HCT116 (cell line): ENCODE measurements around the gene IGFBP4. TPM values are rescaled to one million over a fixed set of nuclear protein-coding genes. Genes with fewer than 3 reads are reported as not detected.

Experiments
- ATAC-seq: fragments of 200-7000 bp; cut with Tn5 transposase; 2 replicates; pipeline ENCODE4 v1.9.1; 2020; ENCODE audit warnings: mild to moderate bottlenecking, moderate library complexity
- BruUV-seq: library from RNA; stranded (reverse); fragments of 400-500 nt; replicated peaks from 2 replicates; lab custom pipeline; 2021; lab: Mats Ljungman, UMichigan
- CTCF ChIA-PET: fragments of 300-600 bp; sonication (Branson Sonifier 250); formaldehyde crosslinking; loops from one replicate; lab custom pipeline; 2021; ENCODE audit warnings: antibody characterized with exemption; lab: Charles Lee
- POLR2A ChIA-PET: fragments of 300-600, 350-600 bp; sonication (Branson Sonifier 250); formaldehyde crosslinking; loops from one replicate; lab custom pipeline; 2021; ENCODE audit warnings: antibody characterized with exemption; lab: Charles Lee
- RAD21 ChIA-PET, 2 experiments: fragments of 300-600 bp; sonication (Branson Sonifier 250); formaldehyde crosslinking; loops; one replicate each; lab custom pipeline; 2023; ENCODE audit warnings: low total read pairs in 2 of 2; ENCODE audit not compliant: uncharacterized antibody in 2 of 2, unreplicated experiment in 2 of 2, low non-redundant PET in 1 of 2; lab: Charles Lee
- DNase-seq: peaks from one replicate; pipeline ENCODE4 v3.0.0-alpha.2; 2010; ENCODE audit warnings: low read depth, low spot score
- H2AFZ ChIP-seq: fragments of 200-600 bp; shearing (Covaris generic), sonication (generic); 2 replicates; pipeline ENCODE4 v1.6.1; 2017; ENCODE audit warnings: low read depth, mixed run types, mixed read lengths, antibody characterized with exemption, low read length; ENCODE audit not compliant: poor library complexity, severe bottlenecking
- H3K27ac ChIP-seq: 2 replicates; pipeline ENCODE4 v1.5.1; 2012; ENCODE audit warnings: low read depth, low read length
- H3K27me3 ChIP-seq: fragments of 200-600 bp; sonication (generic); 2 replicates; pipeline ENCODE4 v1.6.1; 2016; ENCODE audit warnings: mixed run types, low read length, mixed read lengths; ENCODE audit not compliant: insufficient read depth
- H3K36me3 ChIP-seq, 2 experiments: fragments of 200-500 bp in 1 of 2; fragments of 200-600 bp in 1 of 2; sonication (Bioruptor generic) in 1 of 2; sonication (generic) in 1 of 2; 2 replicates each; pipeline versions ENCODE4 v1.5.1 to v1.6.1; 2014 to 2016; ENCODE audit warnings: low read length in 2 of 2, inconsistent platforms in 1 of 2, mixed read lengths in 1 of 2, mixed run types in 1 of 2; ENCODE audit not compliant: insufficient read depth in 2 of 2, control insufficient read depth in 1 of 2
- H3K4me1 ChIP-seq, 2 experiments: fragments of 200-600 bp in 1 of 2; sonication (generic) in 1 of 2; 2 replicates each; pipeline versions ENCODE4 v1.5.1 to v1.6.1; 2012 to 2017; ENCODE audit warnings: low read length in 2 of 2, inconsistent platforms in 1 of 2, mild to moderate bottlenecking in 1 of 2, mixed read lengths in 1 of 2, mixed run types in 1 of 2, moderate library complexity in 1 of 2; ENCODE audit not compliant: insufficient read depth in 2 of 2, control insufficient read depth in 1 of 2
- H3K4me2 ChIP-seq: fragments of 200-600 bp; sonication (generic); 2 replicates; pipeline ENCODE4 v1.6.1; 2017; ENCODE audit warnings: mixed run types, low read length, mixed read lengths
- H3K4me3 ChIP-seq, 2 experiments: fragments of 200-600 bp in 1 of 2; sonication (generic) in 1 of 2; replicated peaks in 1 of 2; 2 replicates each; pipeline ENCODE4 v1.5.1; 2011 to 2016; ENCODE audit warnings: low read length in 2 of 2, control low read depth in 1 of 2, low read depth in 1 of 2, mild to moderate bottlenecking in 1 of 2, mixed read lengths in 1 of 2, mixed run types in 1 of 2
- H3K79me2 ChIP-seq: fragments of 200-600 bp; sonication (generic); 2 replicates; pipeline ENCODE4 v1.6.1; 2017; ENCODE audit warnings: mild to moderate bottlenecking, mixed run types, low read length, moderate library complexity, mixed read lengths; ENCODE audit not compliant: insufficient read depth
- H3K9ac ChIP-seq: fragments of 200-600 bp; sonication (generic); 2 replicates; pipeline ENCODE4 v1.6.1; 2016; ENCODE audit warnings: low read length, mixed read lengths
- H3K9me2 ChIP-seq: fragments of 200-600 bp; sonication (generic), shearing (Covaris generic); 2 replicates; pipeline ENCODE4 v1.6.1; 2017; ENCODE audit warnings: mixed run types, mild to moderate bottlenecking, moderate library complexity; ENCODE audit not compliant: insufficient read depth
- H3K9me3 ChIP-seq, 2 experiments: fragments of 200-500 bp in 1 of 2; fragments of 200-600 bp in 1 of 2; sonication (Bioruptor generic) in 1 of 2; sonication (generic) in 1 of 2; 2 replicates each; pipeline ENCODE4 v1.6.1; 2014 to 2017; ENCODE audit warnings: low read length in 2 of 2, mixed read lengths in 2 of 2, inconsistent platforms in 1 of 2, low read depth in 1 of 2, mild to moderate bottlenecking in 1 of 2, mixed run types in 1 of 2, moderate library complexity in 1 of 2; ENCODE audit not compliant: control insufficient read depth in 1 of 2, insufficient read depth in 1 of 2
- H4K20me1 ChIP-seq: fragments of 200-600 bp; sonication (generic), shearing (Covaris generic); 2 replicates; pipeline ENCODE4 v1.6.1; 2017; ENCODE audit warnings: mixed run types, mild to moderate bottlenecking, moderate library complexity; ENCODE audit not compliant: insufficient read depth
- CBX3 ChIP-seq: IDR thresholded peaks from 2 replicates; pipeline ENCODE4 v1.6.1; 2012; ENCODE audit warnings: low read depth
- CTCF ChIP-seq, 3 experiments: fragments of 200-600 bp in 1 of 3; sonication (generic) in 1 of 3; IDR thresholded peaks in 2 of 3; conservative IDR thresholded peaks in 1 of 3; 2 replicates each; pipeline ENCODE4 v1.5.1; 2012 to 2017; ENCODE audit warnings: low read depth in 2 of 3, low read length in 2 of 3, antibody characterized with exemption in 1 of 3, borderline replicate concordance in 1 of 3, control low read depth in 1 of 3, mild to moderate bottlenecking in 1 of 3, mixed read lengths in 1 of 3, mixed run types in 1 of 3, moderate library complexity in 1 of 3; ENCODE audit not compliant: insufficient read depth in 1 of 3
- EGR1 ChIP-seq: IDR thresholded peaks from 2 replicates; pipeline ENCODE4 v1.6.1; 2012; ENCODE audit warnings: low read depth
- EZH2 ChIP-seq: fragments of 200-600 bp; sonication (generic); IDR thresholded peaks from 2 replicates; pipeline ENCODE4 v1.6.1; 2017; ENCODE audit warnings: antibody characterized with exemption, mixed run types
- EZH2phosphoT487 ChIP-seq: fragments of 200-600 bp; IDR thresholded peaks from 2 replicates; pipeline ENCODE4 v1.6.1; 2018; ENCODE audit warnings: antibody characterized with exemption, borderline replicate concordance
- MAX ChIP-seq: IDR thresholded peaks from 2 replicates; pipeline ENCODE4 v1.6.1; 2012
- POLR2A ChIP-seq: IDR thresholded peaks from 2 replicates; pipeline ENCODE4 v1.7.0; 2011; ENCODE audit warnings: borderline replicate concordance; ENCODE audit not compliant: insufficient read depth, insufficient read length; ENCODE audit errors: extremely low read depth
- POLR2AphosphoS5 ChIP-seq: IDR thresholded peaks from 2 replicates; pipeline ENCODE4 v1.6.1; 2011; ENCODE audit warnings: mild to moderate bottlenecking, low read depth, low read length, moderate library complexity
- RAD21 ChIP-seq: IDR thresholded peaks from 2 replicates; pipeline ENCODE4 v1.6.1; 2012; ENCODE audit warnings: low read depth, mild to moderate bottlenecking
- REST ChIP-seq: IDR thresholded peaks from 2 replicates; pipeline ENCODE4 v1.6.1; 2012; ENCODE audit warnings: low read depth
- SRF ChIP-seq: IDR thresholded peaks from 2 replicates; pipeline ENCODE4 v1.6.1; 2012; ENCODE audit warnings: low read depth
- TCF7L2 ChIP-seq: IDR thresholded peaks from 2 replicates; pipeline ENCODE4 v1.7.0; 2011; ENCODE audit warnings: borderline replicate concordance, inconsistent platforms; ENCODE audit not compliant: insufficient read depth, insufficient read length; ENCODE audit errors: extremely low read depth
- ZNF274 ChIP-seq: fragments of 200-500 bp; sonication (Bioruptor generic); IDR thresholded peaks from 2 replicates; pipeline ENCODE4 v1.6.1; 2014; ENCODE audit warnings: mild to moderate bottlenecking, low read depth, low read length, inconsistent platforms
- intact Hi-C: fragments of 100-400 bp; cut with micrococcal nuclease; formaldehyde crosslinking; loops from 2 replicates; pipeline ENCODE4 v1.10.0; 2022
- total RNA-seq: library from RNA; stranded (reverse); gene quantifications from one replicate; pipeline ENCODE4 v1.2.1, GENCODE V29; 2021; ENCODE audit not compliant: unreplicated experiment

Gene IGFBP4
- total RNA-seq, 1 experiment from 2014 or later, result 2.0 TPM

GRCh38 chr17:40433551-40434415, 9.5 kb upstream of the IGFBP4 start:
- Histone ChIP-seq H3K36me3 (no peaks in the 10 kb centered on the region), H3K4me2 (no peak overlapping the region), H3K79me2 (no peaks in the 10 kb centered on the region), H3K27me3 (no peaks in the 10 kb centered on the region), H3K4me1 (no peaks in the 10 kb centered on the region; a peak in 1 of 4 replicates), H4K20me1 (no peaks in the 10 kb centered on the region), H3K9me3 (no peaks in the 10 kb centered on the region), H3K27ac (no peak overlapping the region), H3K9me2 (no peaks in the 10 kb centered on the region), H3K4me3 (no peak overlapping the region), H3K9ac (no peak overlapping the region), H2AFZ (peak overlapping the region; percentile 60)
- DNase-seq (no peak), ATAC-seq (peak; percentile 96)
- ChIA-PET RAD21 (no interaction called here), POLR2A (no interaction called here), CTCF (interaction anchor here (1.6 kb wide), 1 partner anchor 16 kb away, joined by 6 read pairs; the partner anchor contains the start of gene TOP2A)
- intact Hi-C loops, result no loop called here
- no TSS peak for BruUV-seq
- TF ChIP-seq RAD21 (peak; percentile 44; the same call in 1 of the 2 replicates), ZNF274 (no peak), CTCF (IDR thresholded peaks at IDR 0.05 in 2 of 3, conservative IDR thresholded peaks at IDR 0.05 in 1 of 3; ENCODE audit: borderline replicate concordance in 1 of 3, insufficient read depth in 1 of 3, low read depth in 2 of 3, low read length in 2 of 3) (peak; percentile 28 to 71 (median 71); a peak in 5 of 6 replicates)

- no peak overlapping the region for H3K4me3 ChIP-seq
- no peaks in the 10 kb centered on the region for H3K79me2 ChIP-seq
- H3K36me3 ChIP-seq, result no peaks in the 10 kb centered on the region
- ATAC-seq (no peak), DNase-seq (no peak)
- no peak overlapping the region for H3K4me2 ChIP-seq
- H3K27ac ChIP-seq, result no peak overlapping the region
- CTCF ChIA-PET, result interaction anchor here (1.5 kb wide), 1 partner anchor 11 kb away, joined by 3 read pairs; no protein-coding TSS in a partner anchor
- no peaks in the 10 kb centered on the region for H3K9me3 ChIP-seq
- intact Hi-C loops, result no loop called here
- no peaks in the 10 kb centered on the region for H4K20me1 ChIP-seq
- RAD21 ChIA-PET, result no interaction called here
- H3K9ac ChIP-seq, result no peak overlapping the region
- H3K27me3 ChIP-seq, result no peaks in the 10 kb centered on the region
- POLR2A ChIA-PET, result no interaction called here
- no peak overlapping the region for H2AFZ ChIP-seq
- no TSS peak for BruUV-seq
- no peaks in the 10 kb centered on the region; a peak in 1 of 4 replicates for H3K4me1 ChIP-seq
- no peaks in the 10 kb centered on the region for H3K9me2 ChIP-seq
- TF ChIP-seq MAX (no peak), EZH2 (no peak), REST (no peak), EZH2phosphoT487 (no peak), CBX3 (no peak), POLR2A (no peak), POLR2AphosphoS5 (no peak), TCF7L2 (no peak), EGR1 (no peak), SRF (no peak)
These were observed 6.6 kb upstream of the IGFBP4 start for GRCh38 chr17:40436636-40437035.
